ENCODE data around the gene SH3PXD2B.

Gene SH3PXD2B

GRCh38 chr5:172441262-172441751 is 13.0 kb downstream of the SH3PXD2B start:
- Histone ChIP-seq H3K9me3 (ENCODE audit: insufficient read depth, low read depth, low read length) (no peaks in the 10 kb centered on the region), H3K9ac (ENCODE audit: low read depth, low read length) (no peak overlapping the region), H3K4me3 (ENCODE audit: low read length) (no peak overlapping the region), H3K36me3 (ENCODE audit: insufficient read depth, low read length) (0 out of 2 replicates have a peak, but pooled peaks cover 4% of the 10 kb centered on the region), H3K4me1 (ENCODE audit: insufficient read depth, low read length) (no peaks in the 10 kb centered on the region), H3K27ac (ENCODE audit: low read depth, low read length) (no peak overlapping the region), H3K27me3 (ENCODE audit: insufficient read depth, low read length) (no peaks in the 10 kb centered on the region)
- 95% methylated on average over 14 of the region's 14 CpGs for WGBS

- WGBS: 94% methylated on average over 7 of the region's 7 CpGs
Measured at GRCh38 chr5:172440486-172440885, 13.8 kb downstream of the SH3PXD2B start.

GRCh38 chr5:172439785-172440477 is 14.4 kb downstream of the SH3PXD2B start:
- Histone ChIP-seq H3K27ac (ENCODE audit: low read depth, low read length) (no peak overlapping the region), H3K36me3 (ENCODE audit: insufficient read depth, low read length) (0 out of 2 replicates have a peak, but pooled peaks cover 4% of the 10 kb centered on the region), H3K27me3 (ENCODE audit: insufficient read depth, low read length) (no peaks in the 10 kb centered on the region), H3K4me1 (ENCODE audit: insufficient read depth, low read length) (no peaks in the 10 kb centered on the region), H3K9ac (ENCODE audit: low read depth, low read length) (no peak overlapping the region), H3K9me3 (ENCODE audit: insufficient read depth, low read depth, low read length) (no peaks in the 10 kb centered on the region), H3K4me3 (ENCODE audit: low read length) (no peak overlapping the region)
- 88% methylated on average over 22 of the region's 22 CpGs for WGBS

More at GRCh38 chr5:172440486-172440885, 13.8 kb downstream of the SH3PXD2B start:
- no peak overlapping the region for H3K4me3 ChIP-seq (ENCODE audit: low read length)
- H3K4me1 ChIP-seq (ENCODE audit: insufficient read depth, low read length): no peaks in the 10 kb centered on the region
- H3K27ac ChIP-seq (ENCODE audit: low read depth, low read length): no peak overlapping the region
- no peaks in the 10 kb centered on the region for H3K9me3 ChIP-seq (ENCODE audit: insufficient read depth, low read depth, low read length)
- no peaks in the 10 kb centered on the region for H3K27me3 ChIP-seq (ENCODE audit: insufficient read depth, low read length)
- 0 out of 2 replicates have a peak, but pooled peaks cover 4% of the 10 kb centered on the region for H3K36me3 ChIP-seq (ENCODE audit: insufficient read depth, low read length)
- H3K9ac ChIP-seq (ENCODE audit: low read depth, low read length): no peak overlapping the region

- Histone ChIP-seq H3K36me3 (ENCODE audit: insufficient read depth, low read length) (peaks cover 8% of the 10 kb centered on the region), H3K4me3 (ENCODE audit: low read length) (no peak overlapping the region), H3K27me3 (ENCODE audit: insufficient read depth, low read length) (no peaks in the 10 kb centered on the region), H3K27ac (ENCODE audit: low read depth, low read length) (no peak overlapping the region), H3K9ac (ENCODE audit: low read depth, low read length) (no peak overlapping the region), H3K9me3 (ENCODE audit: insufficient read depth, low read depth, low read length) (no peaks in the 10 kb centered on the region), H3K4me1 (ENCODE audit: insufficient read depth, low read length) (no peaks in the 10 kb centered on the region)
- 80% methylated on average over 6 of the region's 6 CpGs for WGBS
Measured at GRCh38 chr5:172438319-172438668, 16.0 kb downstream of the SH3PXD2B start.

- H3K27me3 ChIP-seq (ENCODE audit: insufficient read depth, low read length): no peaks in the 10 kb centered on the region
- no peak overlapping the region for H3K9ac ChIP-seq (ENCODE audit: low read depth, low read length)
- no peak overlapping the region for H3K4me3 ChIP-seq (ENCODE audit: low read length)
- no peaks in the 10 kb centered on the region for H3K9me3 ChIP-seq (ENCODE audit: insufficient read depth, low read depth, low read length)
- WGBS: 92% methylated on average over 14 of the region's 14 CpGs
- H3K36me3 ChIP-seq (ENCODE audit: insufficient read depth, low read length): peaks cover 11% of the 10 kb centered on the region
- no peaks in the 10 kb centered on the region for H3K4me1 ChIP-seq (ENCODE audit: insufficient read depth, low read length)
- H3K27ac ChIP-seq (ENCODE audit: low read depth, low read length): no peak overlapping the region
Measured at GRCh38 chr5:172437445-172438318, 16.6 kb downstream of the SH3PXD2B start.

- H3K36me3 ChIP-seq (ENCODE audit: insufficient read depth, low read length): peaks cover 11% of the 10 kb centered on the region
- no peak overlapping the region for H3K4me3 ChIP-seq (ENCODE audit: low read length)
- no peaks in the 10 kb centered on the region for H3K9me3 ChIP-seq (ENCODE audit: insufficient read depth, low read depth, low read length)
- 87% methylated on average over 9 of the region's 9 CpGs for WGBS
- no peak overlapping the region; the same call in 1 of the 2 replicates for H3K9ac ChIP-seq (ENCODE audit: low read depth, low read length)
- no peak overlapping the region for H3K27ac ChIP-seq (ENCODE audit: low read depth, low read length)
- no peaks in the 10 kb centered on the region for H3K27me3 ChIP-seq (ENCODE audit: insufficient read depth, low read length)
- no peaks in the 10 kb centered on the region for H3K4me1 ChIP-seq (ENCODE audit: insufficient read depth, low read length)
Measured at GRCh38 chr5:172436879-172437369, 17.4 kb downstream of the SH3PXD2B start.

- no peaks in the 10 kb centered on the region for H3K9me3 ChIP-seq (ENCODE audit: insufficient read depth, low read depth, low read length)
- no peak overlapping the region for H3K4me3 ChIP-seq (ENCODE audit: low read length)
- H3K27me3 ChIP-seq (ENCODE audit: insufficient read depth, low read length): no peaks in the 10 kb centered on the region
- WGBS: 92% methylated on average over 12 of the region's 12 CpGs
- no peak overlapping the region for H3K27ac ChIP-seq (ENCODE audit: low read depth, low read length)
- no peak overlapping the region; the same call in 1 of the 2 replicates for H3K9ac ChIP-seq (ENCODE audit: low read depth, low read length)
- H3K4me1 ChIP-seq (ENCODE audit: insufficient read depth, low read length): no peaks in the 10 kb centered on the region
- peaks cover 11% of the 10 kb centered on the region for H3K36me3 ChIP-seq (ENCODE audit: insufficient read depth, low read length)
Measured at GRCh38 chr5:172436078-172436878, 18.0 kb downstream of the SH3PXD2B start.

DNA sequence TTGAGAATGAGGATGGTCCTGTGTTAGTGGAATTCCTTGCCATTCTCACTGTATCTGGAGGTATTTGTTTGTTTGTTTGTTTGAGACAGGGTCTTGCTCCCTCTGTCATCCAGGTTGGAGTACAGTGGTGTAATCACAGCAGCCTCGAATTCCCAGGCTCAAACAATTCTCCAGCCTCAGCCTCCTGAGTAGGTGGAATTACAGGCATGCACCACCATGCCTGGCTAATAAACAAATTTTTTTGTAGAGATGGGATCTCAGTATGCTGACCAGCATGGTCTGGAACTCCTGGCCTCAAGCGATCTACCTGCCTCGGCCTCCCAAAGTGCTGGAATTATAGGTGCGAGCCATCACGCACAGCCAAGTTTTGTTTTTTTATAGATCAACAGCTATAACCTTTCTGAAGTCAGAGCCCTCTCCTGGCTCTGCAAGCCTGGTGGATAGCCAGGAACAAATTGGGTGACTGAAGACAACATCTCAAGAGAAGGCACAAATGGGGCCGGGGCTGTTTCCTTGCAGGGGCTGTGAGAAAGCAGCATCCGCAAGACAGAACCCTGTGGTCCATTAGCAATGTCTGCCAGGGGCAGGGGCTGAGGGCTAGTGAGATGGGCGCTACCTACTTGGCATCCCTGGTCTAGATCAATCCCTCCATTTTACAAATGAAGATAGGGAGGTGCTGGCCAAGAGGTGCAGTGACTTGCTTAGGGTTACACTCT is 18.8 kb downstream of the SH3PXD2B start:
- H3K27me3 ChIP-seq (ENCODE audit: insufficient read depth, low read length): no peaks in the 10 kb centered on the region
- no peak overlapping the region for H3K27ac ChIP-seq (ENCODE audit: low read depth, low read length)
- no peaks in the 10 kb centered on the region for H3K4me1 ChIP-seq (ENCODE audit: insufficient read depth, low read length)
- peaks cover 11% of the 10 kb centered on the region for H3K36me3 ChIP-seq (ENCODE audit: insufficient read depth, low read length)
- H3K4me3 ChIP-seq (ENCODE audit: low read length): no peak overlapping the region
- WGBS: 93% methylated on average over 8 of the region's 8 CpGs
- H3K9ac ChIP-seq (ENCODE audit: low read depth, low read length): no peak overlapping the region
- H3K9me3 ChIP-seq (ENCODE audit: insufficient read depth, low read depth, low read length): no peaks in the 10 kb centered on the region

- H3K9ac ChIP-seq (ENCODE audit: low read depth, low read length): no peak overlapping the region
- no peak overlapping the region for H3K4me3 ChIP-seq (ENCODE audit: low read length)
- no peaks in the 10 kb centered on the region for H3K27me3 ChIP-seq (ENCODE audit: insufficient read depth, low read length)
- no peaks in the 10 kb centered on the region for H3K4me1 ChIP-seq (ENCODE audit: insufficient read depth, low read length)
- WGBS: 89% methylated on average over 7 of the region's 7 CpGs
- peaks cover 11% of the 10 kb centered on the region for H3K36me3 ChIP-seq (ENCODE audit: insufficient read depth, low read length)
- H3K27ac ChIP-seq (ENCODE audit: low read depth, low read length): no peak overlapping the region
- no peaks in the 10 kb centered on the region for H3K9me3 ChIP-seq (ENCODE audit: insufficient read depth, low read depth, low read length)
Measured at GRCh38 chr5:172434251-172434650, 20.1 kb downstream of the SH3PXD2B start.

GRCh38 chr5:172433513-172433912 is 20.8 kb downstream of the SH3PXD2B start:
- Histone ChIP-seq H3K27ac (ENCODE audit: low read depth, low read length) (no peak overlapping the region), H3K4me1 (ENCODE audit: insufficient read depth, low read length) (no peaks in the 10 kb centered on the region), H3K9ac (ENCODE audit: low read depth, low read length) (no peak overlapping the region), H3K9me3 (ENCODE audit: insufficient read depth, low read depth, low read length) (no peaks in the 10 kb centered on the region), H3K36me3 (ENCODE audit: insufficient read depth, low read length) (peaks cover 11% of the 10 kb centered on the region), H3K4me3 (ENCODE audit: low read length) (no peak overlapping the region), H3K27me3 (ENCODE audit: insufficient read depth, low read length) (no peaks in the 10 kb centered on the region)
- 94% methylated on average over 6 of the region's 7 CpGs for WGBS
